Activated CD4-positive, alpha-beta T cell treated with anti-CD3 and anti-CD28 coated beads for 48 hours (primary cell): ENCODE data around the gene GRK5.
A peak's percentile ranks its signal among the peaks of the same experiment; 100 is the strongest.

Source experiments
- DNase-seq: peaks from one replicate; pipeline ENCODE4 v3.0.0-alpha.2; 2020

The GRK5 gene

DNA sequence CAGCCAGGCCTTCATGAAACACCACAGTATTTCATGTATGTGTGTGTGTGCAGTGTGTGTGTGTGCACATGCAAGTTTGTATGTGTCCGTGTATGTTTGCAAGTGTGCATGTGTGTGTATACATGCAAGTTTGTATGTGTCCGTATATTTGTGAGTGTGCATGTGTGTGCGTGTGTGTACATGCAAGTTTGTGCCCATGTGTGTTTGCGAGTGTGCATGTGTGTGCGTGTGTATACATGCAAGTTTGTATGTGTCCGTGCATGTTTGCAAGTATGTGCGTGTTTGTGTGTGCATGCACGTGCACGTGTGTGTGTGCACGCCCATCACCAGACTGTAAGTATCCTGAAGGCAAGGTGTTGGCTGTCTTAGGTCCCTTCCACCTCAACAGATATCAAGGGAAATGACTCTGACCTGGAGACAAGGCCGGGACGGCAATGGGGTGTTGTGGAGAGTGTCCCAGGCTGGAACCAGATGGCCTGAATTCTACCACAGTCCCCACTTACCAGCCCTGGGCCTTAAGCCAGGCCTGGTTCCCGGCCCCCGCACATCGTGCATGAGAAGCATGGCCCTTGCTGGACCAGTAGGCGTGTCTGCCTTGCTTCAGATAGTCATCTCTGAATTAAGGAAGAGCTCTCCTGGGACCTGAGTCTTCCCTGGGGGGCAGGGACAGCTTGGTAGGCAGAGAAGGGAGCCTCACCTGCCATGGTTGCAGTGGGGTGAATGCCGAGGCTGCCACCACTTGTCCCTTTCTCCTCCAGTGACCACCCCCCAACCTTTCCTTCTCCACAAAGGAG is 140.0 kb downstream of the GRK5 start:
- DNase-seq, result no peak

DNA sequence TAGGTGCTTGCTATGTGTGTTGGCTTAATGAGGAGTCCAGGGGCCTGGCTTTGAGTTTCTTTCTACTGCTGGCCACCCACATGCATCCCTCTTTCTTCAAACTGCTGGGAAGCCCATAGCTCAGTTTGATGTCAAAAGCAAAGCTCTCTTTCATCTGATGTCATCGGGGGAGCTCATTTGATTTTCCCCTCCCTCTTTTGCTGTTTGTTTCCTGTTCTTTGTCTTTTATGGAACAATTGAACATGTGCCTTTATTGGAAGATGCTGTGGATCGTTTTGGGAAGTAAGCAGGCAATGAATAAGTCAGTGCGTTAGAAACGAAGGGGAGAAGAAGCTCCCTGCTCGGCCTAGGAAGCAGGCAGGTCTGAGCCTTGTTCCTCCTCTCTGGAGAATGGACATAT is 140.7 kb downstream of the GRK5 start:
- no peak for DNase-seq

DNA sequence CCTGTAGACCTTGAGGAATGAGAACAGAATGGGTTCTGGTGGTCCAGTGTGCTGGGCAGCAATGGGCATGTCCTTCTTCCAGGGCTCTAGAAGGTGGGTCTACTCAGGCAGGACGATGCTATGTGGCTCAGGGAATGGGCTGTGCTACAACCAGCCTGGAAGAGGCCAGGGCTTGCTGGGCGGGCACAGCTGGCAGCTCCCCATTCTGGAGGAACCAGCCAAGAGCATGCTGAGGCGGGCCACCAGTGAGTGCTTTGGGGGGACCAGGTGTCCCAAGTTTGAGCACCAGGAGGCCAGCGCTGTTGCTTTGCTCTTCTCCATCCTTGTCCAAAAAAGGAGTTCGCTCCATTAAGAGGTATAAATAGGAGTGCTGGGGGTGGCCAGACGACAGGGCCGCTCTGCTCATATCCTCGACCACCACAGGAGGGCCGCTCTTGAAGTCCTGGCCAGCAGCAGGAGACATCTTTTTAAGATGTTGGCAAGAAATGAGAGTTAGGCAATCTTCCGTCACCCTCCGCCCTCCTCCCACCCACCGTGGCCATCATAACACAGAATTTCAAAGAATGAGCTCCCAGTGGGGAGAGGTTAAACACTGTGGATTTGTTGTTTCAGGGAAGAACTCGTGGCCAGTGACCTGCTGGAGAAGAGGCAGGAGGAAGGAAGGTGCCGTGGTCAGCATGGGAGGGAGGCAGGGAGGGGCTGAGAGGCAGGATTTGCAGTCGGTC is 141.3 kb downstream of the GRK5 start:
- DNase-seq, result no peak

DNA sequence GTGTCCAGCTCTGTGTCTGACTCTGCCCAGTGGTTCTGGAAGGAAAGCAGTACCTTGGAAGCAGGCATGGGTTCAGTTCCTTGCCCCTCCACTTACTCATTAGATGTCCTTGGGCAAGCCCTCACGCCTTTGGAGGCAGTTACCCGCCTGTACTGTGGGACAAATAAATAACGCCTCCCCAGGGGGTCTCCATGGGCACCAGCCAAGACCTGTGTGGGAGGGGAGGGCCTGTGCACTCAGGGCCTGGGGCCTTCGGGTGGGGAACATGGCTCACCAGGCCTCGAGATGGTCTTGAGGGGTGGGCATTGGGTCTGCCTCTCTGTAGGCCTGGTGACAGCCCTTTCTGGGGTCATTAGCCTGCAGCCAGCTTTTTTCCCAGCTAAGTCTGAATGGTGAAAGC is 142.0 kb downstream of the GRK5 start:
- no peak for DNase-seq

DNA sequence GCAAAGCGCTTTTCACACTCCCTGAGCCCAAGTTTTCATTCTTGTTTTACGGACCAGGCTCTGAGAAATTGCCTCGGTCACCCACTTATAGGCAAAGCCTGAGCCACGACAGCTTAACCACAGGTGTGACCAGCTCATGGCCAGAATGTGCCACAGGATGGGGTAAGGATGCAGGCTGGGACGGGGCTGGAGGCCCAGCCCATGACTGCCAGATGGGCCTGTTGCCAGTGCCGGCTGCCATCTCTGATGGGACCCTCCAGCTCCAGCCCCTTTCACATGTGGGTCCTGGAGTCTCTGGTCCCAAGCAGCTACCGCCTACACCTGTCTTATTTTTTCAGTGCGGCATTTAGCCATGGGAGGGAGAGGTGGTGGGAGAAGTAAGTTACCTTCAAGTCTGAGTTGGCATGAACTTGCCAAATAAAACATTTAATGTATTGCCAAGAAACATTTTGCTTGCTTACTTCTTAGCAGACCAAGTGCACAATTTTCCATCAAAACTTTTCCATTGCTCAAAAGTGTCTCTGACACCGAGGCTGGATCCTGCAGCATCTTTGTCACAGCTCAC is 142.6 kb downstream of the GRK5 start:
- no peak for DNase-seq

DNA sequence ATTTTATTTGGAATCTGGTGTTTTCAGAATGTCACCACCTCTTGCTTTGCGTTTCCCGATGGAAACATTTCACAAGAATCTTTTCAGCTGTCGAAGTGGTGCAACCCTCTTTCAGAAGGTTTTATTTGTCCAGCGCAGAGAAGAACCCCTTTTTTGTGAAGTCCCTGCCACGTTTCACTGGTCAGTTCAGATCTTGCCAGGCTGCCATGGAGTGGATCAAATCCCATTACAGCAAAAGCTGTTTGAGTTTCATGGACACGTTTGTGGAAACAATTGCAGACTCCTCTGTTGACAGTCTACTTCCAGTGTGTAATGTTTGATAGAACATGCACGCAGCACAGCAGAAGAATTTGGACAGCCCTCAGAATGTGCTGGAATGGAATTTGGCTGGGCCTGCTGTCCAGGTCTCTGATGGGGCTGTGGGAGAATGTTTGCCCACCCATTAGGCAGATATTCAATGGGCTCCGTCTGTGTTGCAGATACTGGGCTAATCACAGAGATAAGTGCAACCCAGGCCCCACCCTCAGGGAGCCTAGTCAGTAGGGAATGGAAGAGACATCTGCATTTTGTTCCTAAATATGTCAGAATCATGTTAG is 143.2 kb downstream of the GRK5 start:
- DNase-seq, result no peak

DNA sequence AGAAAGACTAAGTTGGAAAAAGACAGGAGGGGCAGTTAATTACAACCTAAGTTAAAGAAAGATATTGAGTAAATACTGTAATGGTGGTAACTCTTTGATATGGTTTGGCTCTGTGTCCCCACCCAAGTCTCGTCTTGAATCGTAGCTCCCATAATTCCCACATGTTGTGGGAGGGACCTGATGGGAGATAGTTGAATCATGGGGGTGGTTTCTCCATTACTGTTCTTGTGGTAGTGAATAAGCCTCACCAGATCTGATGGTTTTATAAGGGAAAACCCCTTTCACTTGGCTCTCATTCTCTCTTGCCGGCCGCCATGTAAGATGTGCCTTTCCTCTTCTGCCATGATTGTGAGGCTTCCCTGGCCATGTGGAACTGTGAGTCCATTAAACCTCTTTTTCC is 143.8 kb downstream of the GRK5 start:
- DNase-seq, result peak; percentile 32

DNA sequence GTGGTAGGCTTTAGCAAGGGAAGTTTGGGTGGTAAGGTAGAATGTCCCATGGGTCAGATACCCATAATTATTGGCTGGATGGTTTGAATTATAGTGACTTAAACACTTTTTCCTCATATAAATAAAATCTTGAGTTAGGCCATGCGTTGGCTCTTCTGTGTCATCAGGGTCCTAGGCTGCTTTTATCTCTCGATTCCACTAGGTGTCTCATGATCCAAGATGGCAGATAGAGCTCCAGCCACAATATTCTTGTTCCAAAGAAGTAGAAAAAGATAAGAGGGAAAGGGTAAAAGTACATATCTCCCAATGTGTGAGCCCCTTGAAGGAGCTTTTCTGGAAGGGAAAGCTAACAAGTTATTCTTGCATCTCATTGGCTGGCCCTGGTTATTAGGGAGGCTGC is 144.7 kb downstream of the GRK5 start:
- no peak for DNase-seq

DNA sequence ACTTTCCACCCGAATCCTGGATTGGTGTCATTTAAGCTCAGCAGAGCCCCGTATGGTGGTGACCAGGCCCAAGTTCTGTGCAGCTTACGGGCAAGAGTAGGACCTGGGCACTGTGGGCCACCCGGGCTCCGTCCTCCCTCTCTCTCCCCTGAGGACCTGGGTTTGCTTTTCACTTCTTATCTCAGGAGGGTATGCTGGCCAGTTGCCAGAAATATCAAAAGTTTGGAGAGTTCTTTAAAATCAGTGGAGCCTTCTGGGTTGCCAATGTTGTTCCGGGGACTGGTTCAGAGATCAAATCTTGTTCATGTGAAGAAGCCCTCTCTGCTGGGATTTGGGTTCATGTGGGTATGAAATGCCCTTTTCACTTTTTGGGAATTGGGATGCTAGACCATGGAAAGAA is 145.4 kb downstream of the GRK5 start:
- DNase-seq, result no peak

DNA sequence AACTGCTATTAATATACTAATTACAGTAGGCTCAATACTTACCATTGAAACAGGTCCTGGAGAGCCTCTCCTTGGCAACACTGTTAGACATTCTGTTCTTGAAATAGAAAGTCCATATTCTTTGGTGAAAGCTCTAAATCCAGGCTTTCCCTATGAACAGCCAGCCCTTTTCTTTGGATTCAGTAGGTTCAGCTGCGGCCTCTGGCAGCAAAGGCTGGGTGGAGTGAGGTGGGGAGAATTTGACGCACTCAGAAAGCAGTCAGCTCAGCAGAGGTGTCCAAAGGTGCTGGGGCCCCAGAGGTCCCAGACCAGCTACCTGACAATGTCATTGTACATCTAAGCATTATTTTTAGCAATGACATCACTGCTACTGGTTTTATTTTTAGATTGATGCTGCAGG is 146.1 kb downstream of the GRK5 start:
- DNase-seq, result no peak

DNA sequence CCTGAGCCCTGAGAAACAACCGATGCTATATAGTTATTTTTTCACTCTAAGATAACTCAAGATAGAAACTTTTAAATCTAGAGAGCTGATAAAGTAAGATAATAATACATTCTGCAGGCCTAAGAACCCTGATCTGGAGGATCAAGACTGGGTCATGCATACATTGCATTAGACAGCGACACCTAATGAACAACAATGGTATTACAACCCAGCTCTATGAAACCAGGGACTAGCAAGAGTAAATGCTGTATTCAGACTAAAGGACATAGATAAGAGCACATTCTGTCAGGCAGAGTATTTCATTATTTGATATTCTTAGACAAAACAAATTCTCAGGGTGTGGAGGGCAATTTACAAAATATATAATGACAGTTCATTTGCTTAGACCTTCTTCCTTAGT is 148.6 kb downstream of the GRK5 start:
- DNase-seq, result no peak

DNA sequence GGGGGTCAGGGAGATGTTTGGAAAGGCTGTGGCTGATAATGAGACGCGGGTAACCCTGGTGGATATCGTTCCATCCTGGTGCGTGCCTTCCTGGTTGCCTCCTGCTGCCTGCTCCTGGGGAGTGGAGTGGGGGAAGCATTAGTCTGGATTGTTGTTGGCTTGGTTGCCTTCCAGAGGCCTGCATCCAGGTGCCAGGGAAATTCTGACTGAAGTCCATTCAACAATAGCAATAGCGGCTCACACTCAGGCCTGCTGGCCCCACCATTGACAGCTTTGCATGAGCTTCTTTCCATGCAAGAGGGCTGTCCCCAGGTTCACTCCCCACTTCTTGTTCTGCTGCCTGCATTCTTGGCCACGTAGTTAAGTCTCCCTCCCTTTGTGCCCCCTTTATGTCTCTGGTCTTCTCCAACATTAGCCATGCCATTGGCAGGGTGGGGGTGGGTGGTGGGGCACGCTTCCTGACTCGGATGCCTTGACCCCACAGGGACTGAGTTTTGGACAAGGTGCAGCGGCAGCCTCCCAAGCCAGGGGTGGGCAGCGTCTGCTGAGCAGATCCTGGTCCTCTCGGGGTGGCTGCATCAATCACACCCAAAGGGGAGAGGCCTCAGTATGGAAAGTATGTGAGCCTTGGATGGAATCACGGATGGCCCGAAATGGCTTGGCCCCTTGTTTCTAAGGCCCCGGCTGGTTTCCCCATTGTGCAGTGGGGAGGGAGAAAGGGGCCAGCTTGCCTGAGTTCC is 150.2 kb downstream of the GRK5 start:
- no peak for DNase-seq

DNA sequence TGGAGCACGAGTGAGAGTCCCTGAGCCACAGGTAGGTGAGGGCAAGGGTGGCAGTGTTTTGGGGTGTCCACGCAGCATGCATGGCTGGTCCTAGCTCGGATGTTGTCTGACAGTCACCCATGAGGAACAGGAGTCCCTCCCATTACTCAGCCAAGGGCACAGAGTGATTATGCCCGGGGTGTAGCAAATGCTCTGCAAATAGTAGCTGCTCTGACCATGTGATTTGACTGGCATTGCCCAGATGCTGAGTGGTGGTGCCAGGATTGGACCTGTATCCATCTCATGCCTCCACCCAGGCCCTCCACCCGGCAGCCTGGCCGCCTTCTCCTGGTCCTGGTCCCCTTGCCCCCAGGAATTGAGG is 150.8 kb downstream of the GRK5 start:
- DNase-seq, result no peak

DNA sequence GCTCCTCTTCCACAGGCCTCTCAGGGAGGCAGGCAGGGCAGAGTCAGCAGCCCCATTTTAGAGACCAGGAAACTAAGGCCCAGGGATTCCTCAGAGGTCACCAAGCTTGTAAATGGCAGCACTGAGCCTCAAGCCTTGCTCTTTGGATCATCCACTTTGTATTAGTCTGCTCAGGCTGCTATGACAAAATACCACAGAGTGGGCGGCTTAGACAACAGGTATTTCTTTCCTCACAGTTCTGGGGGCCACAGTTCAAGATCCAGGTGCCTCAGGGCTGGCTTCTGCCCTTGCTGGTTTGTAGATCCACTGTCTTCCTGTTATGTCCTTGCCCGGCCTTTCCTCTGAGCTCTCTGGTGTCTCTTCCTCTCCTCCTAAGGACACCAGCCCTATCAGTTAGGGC is 151.2 kb downstream of the GRK5 start:
- no peak for DNase-seq

DNA sequence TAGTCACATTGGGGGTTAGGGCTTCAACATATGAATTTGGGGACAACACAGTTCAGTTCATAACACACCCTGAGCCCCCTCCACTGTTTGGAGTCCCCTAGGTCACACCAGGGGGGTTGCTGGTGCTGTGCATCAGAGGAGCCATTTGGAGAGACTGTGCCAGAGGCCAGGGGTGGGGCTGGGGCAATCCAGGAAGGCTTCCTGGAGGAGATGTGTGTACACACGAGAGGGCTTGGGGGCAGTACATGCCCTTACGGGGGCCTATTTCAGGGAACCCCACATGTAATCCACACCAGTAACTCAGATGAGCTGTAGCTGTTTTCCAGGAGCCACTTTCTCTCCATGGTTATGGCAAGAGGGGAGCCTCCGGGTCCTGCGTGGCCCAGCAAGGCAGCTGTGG is 151.7 kb downstream of the GRK5 start:
- DNase-seq, result no peak

DNA sequence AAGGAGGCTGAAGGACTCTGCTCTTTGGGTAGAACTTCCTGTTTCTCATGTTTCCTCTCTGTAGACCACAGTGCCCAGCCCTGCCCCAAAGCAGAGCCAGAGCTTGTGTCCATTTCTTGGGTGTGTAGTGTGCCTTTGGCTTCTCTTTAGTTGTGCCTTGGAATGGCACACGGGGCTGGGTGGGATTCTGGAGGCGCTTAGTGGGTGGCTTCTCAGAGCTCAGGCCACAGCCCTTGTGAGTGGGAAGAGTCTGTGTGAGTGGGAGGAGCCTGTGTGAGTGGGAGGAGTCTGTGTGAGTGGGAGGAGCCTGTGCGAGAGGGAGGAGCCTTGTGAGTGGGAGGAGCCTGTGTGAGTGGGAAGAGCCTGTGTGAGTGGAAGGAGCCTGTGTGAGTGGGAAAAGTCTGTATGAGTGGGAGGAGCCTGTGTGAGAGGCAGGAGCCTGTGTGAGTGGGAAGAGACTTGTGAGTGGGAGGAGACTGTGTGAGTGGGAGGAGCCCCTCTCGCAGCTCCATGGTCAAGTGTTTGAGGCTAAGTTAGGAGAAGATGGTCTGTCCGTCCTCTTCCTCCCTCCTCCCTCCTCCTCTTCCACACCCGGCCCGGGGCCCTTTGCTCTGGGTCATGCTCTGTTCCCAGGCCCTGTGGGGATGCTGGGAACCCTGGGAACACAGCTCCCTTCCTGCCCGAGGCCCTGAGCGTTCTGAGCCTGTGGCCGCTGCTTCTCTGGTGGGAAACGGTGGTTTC is 153.0 kb downstream of the GRK5 start:
- peak; percentile 33 for DNase-seq

DNA sequence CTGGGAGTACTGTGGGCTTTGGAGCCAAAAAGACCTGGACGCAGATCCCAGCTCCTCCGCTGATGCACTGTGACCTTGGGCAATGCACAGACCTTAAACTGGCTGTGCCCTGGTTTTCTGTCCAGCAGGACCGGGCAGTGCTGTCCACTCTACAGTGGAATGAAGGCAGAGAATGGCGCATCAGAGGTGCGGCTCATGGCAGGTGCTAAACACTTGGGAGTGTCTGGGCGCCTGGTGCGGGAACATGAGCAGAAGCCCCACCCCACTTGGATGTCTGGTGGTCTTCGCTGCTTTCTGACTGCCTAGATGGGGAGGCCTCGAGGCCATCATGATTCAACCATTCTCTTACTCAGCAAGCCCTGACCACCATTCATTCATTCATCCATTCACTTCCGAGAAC is 153.7 kb downstream of the GRK5 start:
- no peak for DNase-seq

DNA sequence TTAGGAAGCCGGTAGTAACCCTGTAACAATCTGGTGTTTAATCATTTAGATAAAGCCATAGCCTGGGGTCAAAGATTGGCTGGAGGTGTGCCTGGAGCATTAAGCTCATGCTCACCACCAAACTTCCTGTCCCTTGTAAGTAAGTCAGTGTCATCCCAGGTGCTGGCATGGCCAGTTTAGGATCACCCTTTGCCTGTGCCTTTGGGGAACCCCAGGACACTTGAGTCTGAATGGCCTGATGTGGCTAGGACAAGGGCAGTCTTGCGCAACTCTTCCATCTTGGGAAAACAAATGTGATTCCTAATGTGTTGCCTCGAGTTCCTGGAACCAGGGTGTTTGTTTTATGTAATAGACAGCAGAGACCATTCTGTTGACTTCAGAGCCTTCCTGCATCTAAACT is 154.8 kb downstream of the GRK5 start:
- DNase-seq, result no peak

DNA sequence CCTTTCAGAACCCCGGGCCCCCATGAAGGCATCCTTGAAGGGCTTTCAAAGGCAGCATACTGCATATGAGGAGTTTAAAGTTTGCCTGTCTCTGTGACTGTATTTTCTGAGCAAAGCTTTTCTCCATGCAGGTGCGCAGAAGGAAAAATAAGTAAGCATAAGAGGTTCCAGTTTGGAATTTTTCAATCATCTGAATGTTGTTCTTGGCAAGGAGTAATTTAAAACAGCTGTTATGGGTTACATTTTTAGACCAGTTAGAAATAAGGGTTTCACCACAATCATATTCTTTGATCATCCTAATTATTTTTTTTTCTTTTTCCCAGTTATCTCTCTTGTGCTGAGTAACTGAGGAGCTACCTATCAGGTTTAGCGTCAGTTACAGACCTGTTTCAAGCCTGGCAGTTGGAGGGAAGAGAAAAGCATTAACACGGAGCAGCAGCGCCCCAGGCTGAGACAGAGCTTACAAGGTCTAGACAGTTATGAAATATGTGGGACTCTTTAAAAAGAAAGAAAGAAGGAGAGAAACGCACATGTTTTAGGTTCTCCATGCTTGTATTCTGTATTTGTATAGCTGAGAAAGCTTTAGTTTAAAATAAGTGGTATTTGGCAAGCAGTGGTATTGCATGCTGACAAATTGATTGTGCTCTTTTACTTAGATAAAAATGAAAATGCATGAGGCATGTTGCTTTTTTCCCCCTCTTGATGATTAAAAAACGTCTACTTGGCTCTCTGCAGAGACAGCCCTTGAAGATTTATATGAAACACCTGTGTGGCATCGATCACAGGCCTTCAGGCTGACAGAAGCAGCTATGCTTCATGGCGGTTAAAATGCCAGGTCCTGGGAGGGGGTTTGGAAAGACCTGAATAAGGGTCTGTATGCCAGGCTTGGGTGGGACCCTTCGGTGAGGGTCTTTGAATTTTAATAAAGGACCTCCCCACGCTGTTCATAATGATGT is 157.6 kb downstream of the GRK5 start:
- no peak for DNase-seq

DNA sequence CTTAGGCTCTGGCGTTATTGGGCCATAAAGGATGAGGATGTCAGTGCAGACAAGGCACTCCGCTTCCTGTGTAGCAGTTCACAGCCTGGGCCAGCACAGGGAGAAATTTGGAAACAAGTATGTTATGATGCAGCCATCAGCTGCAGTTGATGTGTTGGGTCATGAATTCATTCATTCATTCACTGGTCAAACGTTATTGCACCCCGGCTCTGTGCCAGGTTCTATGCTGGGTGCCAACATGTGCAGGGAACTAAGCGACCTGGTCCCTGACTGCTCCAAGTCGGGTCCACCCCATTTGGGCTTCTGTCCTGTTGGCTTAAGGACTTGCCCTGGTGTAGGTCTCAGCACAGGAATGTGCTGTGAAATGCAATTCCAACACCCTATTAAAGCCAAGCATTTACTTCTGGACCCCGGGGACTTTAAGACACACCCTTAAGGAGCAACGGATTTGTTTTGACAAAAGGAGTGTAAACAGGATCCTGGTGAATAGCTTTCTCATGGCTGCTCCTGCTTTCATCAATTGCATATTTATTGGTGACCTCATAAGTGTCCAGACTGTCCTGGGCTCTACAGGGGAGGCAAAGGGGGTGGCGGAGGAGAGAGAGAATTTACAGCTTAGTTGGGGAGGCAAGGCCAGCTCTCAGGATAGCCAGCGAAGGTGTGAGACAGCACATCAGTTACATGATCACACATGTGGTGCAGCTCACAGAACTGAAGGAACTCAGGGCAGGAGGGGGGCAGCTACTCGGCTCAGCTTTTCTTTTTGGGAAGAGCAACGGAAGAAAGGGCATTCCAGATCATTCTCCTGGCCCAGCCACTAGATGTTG is 158.6 kb downstream of the GRK5 start:
- DNase-seq, result no peak
